Naive thymus-derived CD4-positive, alpha-beta T cell (primary cell): ENCODE results near the gene JMJD7. TPM values are rescaled to one million over a fixed set of nuclear protein-coding genes. Genes with fewer than 3 reads are reported as not detected.

Experiments
- ATAC-seq: fragments of 150-1000 bp; cut with Tn5 transposase; 2 replicates; pipeline ENCODE4 v1.10.0; 2021; ENCODE audit warnings: mild to moderate bottlenecking, moderate library complexity
- CTCF ChIA-PET: fragments of 350-600 bp; sonication (Branson Sonifier 250); formaldehyde crosslinking; loops from one replicate; lab custom pipeline; 2021; ENCODE audit warnings: antibody characterized with exemption; lab: Charles Lee
- POLR2A ChIA-PET: fragments of 350-600 bp; sonication (Branson Sonifier 250); formaldehyde crosslinking; loops from one replicate; lab custom pipeline; 2021; ENCODE audit warnings: antibody characterized with exemption, inconsistent platforms; lab: Charles Lee
- DNase-seq, 9 donors: peaks; one replicate each; pipeline versions ENCODE4 v3.0.0 to v3.0.0-alpha.2; 2020 to 2022; ENCODE audit warnings: mixed read lengths in 1 of 9
- H3K27ac ChIP-seq: one replicate; pipeline ENCODE4 v1.7.0; 2013; ENCODE audit warnings: mild to moderate bottlenecking, low read depth, low read length, moderate library complexity
- H3K27me3 ChIP-seq, 2 donors: one replicate each; pipeline ENCODE4 v1.7.0; 2013; ENCODE audit warnings: low read length in 2 of 2, mild to moderate bottlenecking in 2 of 2, moderate library complexity in 2 of 2; ENCODE audit not compliant: control insufficient read depth in 2 of 2, insufficient read depth in 2 of 2
- H3K36me3 ChIP-seq, 3 experiments: 1 replicate in 2 of 3; 2 replicates in 1 of 3; pipeline ENCODE4 v1.7.0; 2013; ENCODE audit warnings: low read length in 3 of 3, mild to moderate bottlenecking in 3 of 3, moderate library complexity in 1 of 3; ENCODE audit not compliant: insufficient read depth in 3 of 3, control insufficient read depth in 2 of 3
- H3K4me1 ChIP-seq, 2 donors: one replicate each; pipeline ENCODE4 v1.7.0; 2013; ENCODE audit warnings: low read length in 2 of 2, mild to moderate bottlenecking in 2 of 2, moderate library complexity in 1 of 2; ENCODE audit not compliant: control insufficient read depth in 2 of 2, insufficient read depth in 2 of 2
- H3K4me3 ChIP-seq: 2 replicates; pipeline ENCODE4 v1.7.0; 2013; ENCODE audit warnings: mild to moderate bottlenecking, low read length
- H3K9me3 ChIP-seq, 3 experiments: 1 replicate in 2 of 3; 2 replicates in 1 of 3; pipeline ENCODE4 v1.7.0; 2013; ENCODE audit warnings: low read length in 3 of 3; ENCODE audit not compliant: control insufficient read depth in 2 of 3
- H3K27ac Mint-ChIP-seq, 9 donors: one replicate each; pipeline ENCODE4 v1.8.0; 2020 to 2022; ENCODE audit warnings: mixed read lengths in 9 of 9, mild to moderate bottlenecking in 8 of 9, moderate library complexity in 5 of 9, inconsistent platforms in 2 of 9
- H3K27me3 Mint-ChIP-seq, 5 donors: one replicate each; pipeline ENCODE4 v1.8.0; 2021 to 2022; ENCODE audit warnings: mixed read lengths in 5 of 5, mild to moderate bottlenecking in 1 of 5
- H3K36me3 Mint-ChIP-seq, 5 donors: one replicate each; pipeline ENCODE4 v1.8.0; 2020 to 2022; ENCODE audit warnings: mixed read lengths in 5 of 5, mild to moderate bottlenecking in 3 of 5, inconsistent platforms in 1 of 5
- H3K4me1 Mint-ChIP-seq, 7 donors: one replicate each; pipeline ENCODE4 v1.8.0; 2020 to 2022; ENCODE audit warnings: mixed read lengths in 7 of 7, mild to moderate bottlenecking in 3 of 7, inconsistent platforms in 1 of 7
- H3K4me3 Mint-ChIP-seq, 10 donors: one replicate each; pipeline ENCODE4 v1.8.0; 2020 to 2022; ENCODE audit warnings: mild to moderate bottlenecking in 10 of 10, mixed read lengths in 10 of 10, moderate library complexity in 6 of 10, inconsistent platforms in 2 of 10
- H3K9me3 Mint-ChIP-seq, 11 donors: one replicate each; pipeline ENCODE4 v1.8.0; 2020 to 2022; ENCODE audit warnings: mixed read lengths in 11 of 11, mild to moderate bottlenecking in 4 of 11, inconsistent platforms in 1 of 11, moderate library complexity in 1 of 11
- intact Hi-C, 2 donors: fragments of 100-400 bp; cut with micrococcal nuclease; formaldehyde crosslinking; loops; one replicate each; pipeline ENCODE4 v1.15.1; 2023
- polyA plus RNA-seq, 2 donors: library from polyadenylated mRNA; unstranded; fragments of 300-500 nt; fragmentation: Illumina TruSeq; gene quantifications; one replicate each; pipeline ENCODE4 v1.2.3, GENCODE V29; 2021
- total RNA-seq, 6 experiments: library from RNA in 5 of 6; stranded (reverse) in 5 of 6; gene quantifications; 1 replicate in 5 of 6; 2 replicates in 1 of 6; pipeline ENCODE4 v1.2.3 and lab custom pipeline; 2021 to 2026

JMJD7 gene
- total and polyA plus RNA-seq, 7 experiments from 2014 or later: 22.4 to 83.7 (median 36.4) TPM

DNA sequence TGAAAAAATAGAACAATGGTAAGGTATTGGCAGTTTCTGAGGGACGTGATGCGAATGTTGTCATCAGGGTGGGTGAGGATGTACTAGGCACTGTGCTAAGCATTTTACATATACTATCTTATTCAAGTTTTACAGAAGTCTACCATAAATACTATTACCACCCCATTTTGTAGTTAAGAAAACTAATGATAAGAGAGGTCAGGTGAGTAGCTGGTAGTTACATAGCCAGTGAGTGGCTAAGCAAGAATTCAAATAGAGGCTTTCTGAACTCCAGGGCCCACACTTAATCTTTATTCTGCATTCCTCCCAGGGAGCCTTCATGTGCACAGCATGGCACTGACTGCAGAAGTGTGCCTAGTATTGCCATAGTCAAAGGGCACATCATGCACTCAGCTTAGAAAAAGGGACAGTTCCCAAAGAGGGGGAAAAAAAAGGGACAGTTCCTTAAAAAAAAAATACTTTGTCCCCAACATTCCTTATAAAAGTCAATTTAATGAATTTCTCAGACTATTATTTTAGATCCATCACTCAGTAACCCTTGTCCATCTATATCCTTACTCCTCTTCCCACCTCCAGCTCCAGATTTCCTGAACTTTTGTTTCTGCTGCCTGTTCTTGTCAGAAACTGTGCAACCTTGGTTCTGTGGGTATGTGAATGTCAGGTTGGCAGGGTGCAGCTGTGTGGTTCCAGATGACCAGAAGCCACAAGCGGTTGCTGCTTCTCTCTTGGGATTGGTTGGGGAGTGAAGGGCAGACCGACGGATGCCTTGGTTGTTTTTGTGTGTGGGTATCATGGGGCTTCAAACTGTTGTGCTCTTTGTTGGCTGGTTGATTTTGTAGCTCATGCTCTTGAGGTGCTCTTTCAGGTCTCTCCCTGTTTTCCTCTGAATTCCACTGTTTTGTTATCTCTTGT is 45.3 kb upstream of the JMJD7 start:
- intact Hi-C loops: no loop called here

DNA sequence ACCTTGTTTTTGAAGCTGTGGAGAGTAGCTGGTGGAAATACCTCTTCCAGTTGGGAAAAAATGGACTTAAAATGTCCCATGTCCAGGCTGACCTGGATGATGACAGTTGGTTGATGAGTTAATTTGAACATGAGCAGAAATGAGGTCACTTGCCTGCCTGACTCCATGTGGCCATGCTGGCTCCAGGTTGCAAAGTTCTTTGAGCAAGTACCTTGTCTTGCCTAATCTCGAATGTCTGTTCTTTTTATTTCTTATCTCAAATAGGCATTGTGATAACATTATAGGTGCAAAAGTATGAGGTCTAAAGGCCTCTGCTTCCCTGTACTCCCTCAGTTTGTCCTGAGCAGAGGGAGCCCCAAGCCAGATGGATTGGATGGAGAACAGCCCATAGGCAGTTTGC is 44.6 kb upstream of the JMJD7 start:
- no peak for DNase-seq
- no peak overlapping the region for H3K4me3 ChIP-seq
- no peak overlapping the region for H3K27ac Mint-ChIP-seq
- H3K27ac ChIP-seq: no peak overlapping the region
- H3K4me3 Mint-ChIP-seq: no peak overlapping the region
- intact Hi-C loops: no loop called here
- ATAC-seq: no peak
- peaks cover 0 to 26% (median 8%) of the 10 kb centered on the region in 5 donors for H3K36me3 Mint-ChIP-seq
- peaks cover 4 to 5% of the 10 kb centered on the region in 2 donors for H3K4me1 ChIP-seq
- peaks cover 20 to 48% (median 46%) of the 10 kb centered on the region in 7 donors for H3K4me1 Mint-ChIP-seq
- H3K36me3 ChIP-seq: no peaks in the 10 kb centered on the region
- no peaks in the 10 kb centered on the region for H3K27me3 Mint-ChIP-seq
- H3K9me3 Mint-ChIP-seq: no peaks in the 10 kb centered on the region
- no peaks in the 10 kb centered on the region for H3K9me3 ChIP-seq
- no peaks in the 10 kb centered on the region for H3K27me3 ChIP-seq
- ChIA-PET POLR2A (interaction anchor here (2.8 kb wide), 1 partner anchor 9 kb away, joined by 11 read pairs; the partner anchor contains the start of gene MAPKBP1), CTCF (interaction anchor here (2.4 kb wide), 1 partner anchor 9 kb away, joined by 17 read pairs; the partner anchor contains the start of gene MAPKBP1)

More for the DNA sequence above, 45.3 kb upstream of the JMJD7 start:
- no peaks in the 10 kb centered on the region for H3K27me3 Mint-ChIP-seq
- Histone ChIP-seq H3K36me3 (no peaks in the 10 kb centered on the region), H3K27me3 (no peaks in the 10 kb centered on the region), H3K27ac (no peak overlapping the region), H3K4me1 (peaks cover 5 to 9% of the 10 kb centered on the region in 2 donors), H3K9me3 (no peaks in the 10 kb centered on the region), H3K4me3 (no peak overlapping the region)
- ATAC-seq: no peak
- peaks cover 24 to 52% (median 50%) of the 10 kb centered on the region in 7 donors for H3K4me1 Mint-ChIP-seq
- CTCF ChIA-PET: interaction anchor here (2.4 kb wide), 1 partner anchor 9 kb away, joined by 17 read pairs; the partner anchor contains the start of gene MAPKBP1
- POLR2A ChIA-PET: interaction anchor here (2.8 kb wide), 1 partner anchor 8 kb away, joined by 11 read pairs; the partner anchor contains the start of gene MAPKBP1
- no peaks in the 10 kb centered on the region for H3K9me3 Mint-ChIP-seq
- no peak overlapping the region for H3K4me3 Mint-ChIP-seq
- H3K27ac Mint-ChIP-seq: no peak overlapping the region
- H3K36me3 Mint-ChIP-seq: peaks cover 0 to 26% (median 8%) of the 10 kb centered on the region in 5 donors
- no peak for DNase-seq

DNA sequence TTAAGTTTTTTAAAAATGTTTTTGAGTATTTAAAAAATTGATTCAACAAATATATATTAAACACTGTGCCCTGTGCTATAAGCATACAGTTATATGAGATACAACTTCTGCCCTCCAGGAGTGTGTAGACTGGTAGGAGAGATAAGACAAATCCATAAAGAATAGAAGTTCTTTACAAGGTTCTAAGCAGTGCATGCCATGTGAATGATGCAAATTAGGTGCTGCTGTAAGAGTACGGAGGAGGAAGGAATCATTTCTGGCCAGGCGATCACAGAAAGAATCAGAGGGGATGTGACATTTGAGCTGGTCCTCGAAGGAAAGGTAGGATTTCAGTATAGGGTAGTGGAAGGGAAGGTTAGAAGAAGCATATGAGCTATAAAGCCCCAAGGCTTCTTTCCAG is 39.6 kb upstream of the JMJD7 start:
- Mint-ChIP-seq H3K4me3 (peak overlapping the region in 1 of 10 donors; percentile 24), H3K9me3 (no peaks in the 10 kb centered on the region), H3K4me1 (peaks cover 39 to 53% (median 48%) of the 10 kb centered on the region in 7 donors), H3K36me3 (peaks cover 0 to 10% (median 3%) of the 10 kb centered on the region in 5 donors), H3K27ac (peak overlapping the region in 1 of 9 donors; percentile 48), H3K27me3 (no peaks in the 10 kb centered on the region)
- H3K4me1 ChIP-seq: peaks cover 8 to 10% of the 10 kb centered on the region in 2 donors
- intact Hi-C loops: no loop called here
- ATAC-seq (no peak), DNase-seq (no peak)
- no peak overlapping the region for H3K27ac ChIP-seq
- no peak overlapping the region for H3K4me3 ChIP-seq
- no peaks in the 10 kb centered on the region for H3K27me3 ChIP-seq
- CTCF ChIA-PET: interaction anchor here (2.6 kb wide), 1 partner anchor 15 kb away, joined by 10 read pairs; the partner anchor contains the start of gene MAPKBP1
- H3K9me3 ChIP-seq: no peaks in the 10 kb centered on the region
- POLR2A ChIA-PET: interaction anchor here (0.9 to 1.6 kb wide), 3 partner anchors 9 to 14 kb away, joined by 4 read pairs; partner anchors contain the start of gene MAPKBP1
- no peaks in the 10 kb centered on the region for H3K36me3 ChIP-seq

DNA sequence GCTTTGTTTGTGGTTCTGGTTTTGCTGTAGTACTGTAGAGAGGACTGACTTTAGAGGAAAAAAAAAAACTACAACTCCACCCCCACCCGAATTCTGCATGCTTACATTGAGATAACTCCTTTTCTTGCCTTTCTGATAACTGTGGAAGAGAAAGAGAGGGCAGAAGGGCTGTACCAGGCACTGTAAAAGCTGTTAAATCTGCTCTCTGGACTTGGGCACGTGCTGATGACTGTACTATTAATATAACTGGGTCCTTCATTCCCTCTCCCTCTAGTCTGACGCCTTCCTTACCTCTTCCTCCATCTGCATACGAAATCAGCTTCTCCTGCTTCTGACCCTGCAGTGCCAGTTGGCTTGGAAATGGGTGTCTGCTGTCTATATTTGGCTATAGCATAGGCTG is 38.7 kb upstream of the JMJD7 start:
- no peak overlapping the region for H3K4me3 Mint-ChIP-seq
- no peak for DNase-seq
- H3K27ac Mint-ChIP-seq: peak overlapping the region in 2 of 9 donors; percentile 56 to 74
- Histone ChIP-seq H3K4me3 (no peak overlapping the region), H3K27ac (no peak overlapping the region), H3K4me1 (peaks cover 8 to 10% of the 10 kb centered on the region in 2 donors), H3K27me3 (no peaks in the 10 kb centered on the region), H3K9me3 (no peaks in the 10 kb centered on the region), H3K36me3 (no peaks in the 10 kb centered on the region)
- peaks cover 0 to 5% (median 0%) of the 10 kb centered on the region in 5 donors for H3K36me3 Mint-ChIP-seq
- H3K4me1 Mint-ChIP-seq: peaks cover 39 to 60% (median 47%) of the 10 kb centered on the region in 7 donors
- H3K9me3 Mint-ChIP-seq: no peaks in the 10 kb centered on the region
- POLR2A ChIA-PET: interaction anchor here (0.9 to 1.6 kb wide), 2 partner anchors 10 to 15 kb away, joined by 4 read pairs; partner anchors contain the start of gene MAPKBP1
- ATAC-seq: no peak
- CTCF ChIA-PET: interaction anchor here (2.6 kb wide), 1 partner anchor 16 kb away, joined by 10 read pairs; the partner anchor contains the start of gene MAPKBP1
- intact Hi-C loops: no loop called here
- H3K27me3 Mint-ChIP-seq: no peaks in the 10 kb centered on the region

DNA sequence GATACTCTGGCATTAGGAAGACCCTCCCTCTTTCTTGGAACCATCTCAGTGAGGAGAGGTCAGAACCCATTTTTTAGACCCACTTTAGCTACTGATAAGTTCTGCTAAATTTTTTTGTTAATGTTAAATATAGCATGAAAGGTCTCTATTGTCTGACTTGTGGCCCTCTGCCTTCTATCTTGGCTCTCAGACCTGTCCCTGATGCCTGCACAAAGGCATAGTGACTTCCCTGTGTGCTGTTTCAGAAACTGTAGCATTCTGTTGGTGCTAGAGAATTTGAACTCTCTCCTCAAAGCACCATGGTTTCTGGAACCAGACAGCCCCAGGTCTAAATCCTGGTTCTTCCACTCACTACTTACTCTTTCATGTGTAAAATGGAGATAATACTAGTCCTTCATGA is 38.2 kb upstream of the JMJD7 start:
- ChIA-PET CTCF (interaction anchor here (2.6 kb wide), 1 partner anchor 16 kb away, joined by 10 read pairs; the partner anchor contains the start of gene MAPKBP1), POLR2A (interaction anchor here (1.6 kb wide), 1 partner anchor 10 kb away, joined by 4 read pairs; no protein-coding TSS in a partner anchor)
- no peaks in the 10 kb centered on the region for H3K9me3 ChIP-seq
- H3K4me1 Mint-ChIP-seq: peaks cover 41 to 64% (median 50%) of the 10 kb centered on the region in 7 donors
- peak overlapping the region in 3 of 9 donors; percentile 4 to 74 (median 56) for H3K27ac Mint-ChIP-seq
- no peaks in the 10 kb centered on the region for H3K36me3 ChIP-seq
- no peaks in the 10 kb centered on the region for H3K27me3 ChIP-seq
- DNase-seq: no peak
- intact Hi-C loops: loop anchor here (2.0 kb wide), 2 partner anchors 13 to 15 kb away; partner anchors contain the start of gene MAPKBP1 (in 1 of the 2)
- H3K4me1 ChIP-seq: peaks cover 8 to 10% of the 10 kb centered on the region in 2 donors
- no peak overlapping the region for H3K27ac ChIP-seq
- no peak overlapping the region for H3K4me3 ChIP-seq
- no peaks in the 10 kb centered on the region for H3K27me3 Mint-ChIP-seq
- no peaks in the 10 kb centered on the region for H3K9me3 Mint-ChIP-seq
- no peak for ATAC-seq
- peaks cover 0 to 5% (median 0%) of the 10 kb centered on the region in 5 donors for H3K36me3 Mint-ChIP-seq
- H3K4me3 Mint-ChIP-seq: peak overlapping the region in 3 of 10 donors; percentile 5 to 59 (median 56)

DNA sequence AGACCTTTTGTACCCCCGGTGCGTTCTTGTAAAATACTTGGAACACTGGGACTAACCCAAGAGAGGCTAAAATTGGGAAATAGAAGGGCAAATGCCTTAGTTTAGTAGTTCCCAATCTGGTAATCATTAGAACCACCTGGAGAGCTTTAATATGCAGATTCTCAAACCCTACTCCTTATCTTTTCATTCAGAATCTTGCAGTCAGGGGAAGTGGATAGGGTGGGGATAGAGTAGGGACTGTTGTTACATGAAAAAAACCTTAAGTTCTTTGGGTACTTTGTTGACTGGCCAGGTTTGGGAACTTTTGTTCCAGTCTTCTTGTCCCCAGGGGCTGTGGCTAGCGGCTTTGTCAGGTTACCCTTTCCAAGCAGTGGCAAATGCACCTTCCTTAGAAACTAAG is 37.7 kb upstream of the JMJD7 start:
- CTCF ChIA-PET: interaction anchor here (2.6 kb wide), 1 partner anchor 17 kb away, joined by 10 read pairs; the partner anchor contains the start of gene MAPKBP1
- H3K9me3 ChIP-seq: no peaks in the 10 kb centered on the region
- Mint-ChIP-seq H3K4me1 (peaks cover 46 to 66% (median 52%) of the 10 kb centered on the region in 7 donors), H3K36me3 (peaks cover 0 to 2% (median 0%) of the 10 kb centered on the region in 5 donors), H3K27me3 (no peaks in the 10 kb centered on the region), H3K27ac (peak overlapping the region in 5 of 9 donors; percentile 4 to 53 (median 39)), H3K9me3 (no peaks in the 10 kb centered on the region), H3K4me3 (peak overlapping the region in 6 of 10 donors; percentile 5 to 67 (median 50))
- DNase-seq (no peak), ATAC-seq (no peak)
- POLR2A ChIA-PET: no interaction called here
- H3K27me3 ChIP-seq: no peaks in the 10 kb centered on the region
- H3K4me1 ChIP-seq: peaks cover 8 to 10% of the 10 kb centered on the region in 2 donors
- H3K4me3 ChIP-seq: no peak overlapping the region
- H3K27ac ChIP-seq: no peak overlapping the region
- no peaks in the 10 kb centered on the region for H3K36me3 ChIP-seq
- intact Hi-C loops: loop anchor here (2.0 kb wide), 2 partner anchors 13 to 15 kb away; partner anchors contain the start of gene MAPKBP1 (in 1 of the 2)
